H1 (cell line): Measurements from ENCODE around the gene KRT76. TPM values are rescaled to one million over a fixed set of nuclear protein-coding genes. Genes with fewer than 3 reads are reported as not detected.

Experiments used
- ATF3 ChIP-seq: IDR thresholded peaks from 2 replicates; pipeline ENCODE4 v1.6.1; 2011; ENCODE audit warnings: low read depth, mild to moderate bottlenecking, low read length; ENCODE audit not compliant: insufficient read depth
- CHD1 ChIP-seq: IDR thresholded peaks from 2 replicates; pipeline ENCODE4 v1.6.1; 2012; ENCODE audit warnings: low read depth, low read length, improper control_type of control experiment
- CTCF ChIP-seq, 3 experiments: IDR thresholded peaks; 1 replicate in 2 of 3; 2 replicates in 1 of 3; pipeline versions ENCODE4 v1.5.1 to v1.6.1; 2011; ENCODE audit warnings: low read length in 3 of 3, mild to moderate bottlenecking in 3 of 3, inconsistent platforms in 2 of 3, low read depth in 1 of 3, moderate library complexity in 1 of 3; ENCODE audit not compliant: insufficient read depth in 1 of 3; ENCODE audit errors: control extremely low read depth in 1 of 3
- EGR1 ChIP-seq: IDR thresholded peaks from 2 replicates; pipeline ENCODE4 v1.6.1; 2011; ENCODE audit warnings: low read depth, low read length, borderline replicate concordance
- KDM4A ChIP-seq: IDR thresholded peaks from one replicate; pipeline ENCODE4 v1.7.1; 2012; ENCODE audit warnings: low read depth, mild to moderate bottlenecking, moderate library complexity, low read length, inconsistent platforms; ENCODE audit not compliant: severe bottlenecking
- MAX ChIP-seq: IDR thresholded peaks from 2 replicates; pipeline ENCODE4 v1.6.1; 2012; ENCODE audit warnings: inconsistent platforms
- SIX5 ChIP-seq: IDR thresholded peaks from 2 replicates; pipeline ENCODE4 v1.6.1; 2011; ENCODE audit warnings: mild to moderate bottlenecking, low read depth, low read length
- TBP ChIP-seq: IDR thresholded peaks from 2 replicates; pipeline ENCODE4 v1.6.1; 2011; ENCODE audit warnings: low read depth, low read length, improper control_type of control experiment
- polyA plus RNA-seq, 7 experiments: library from polyadenylated mRNA; depleted of rRNA in 3 of 7; stranded (reverse) in 5 of 7; unstranded in 2 of 7; fragments of >200 nt in 5 of 7; fragments of 200-250 nt in 2 of 7; gene quantifications; 1 replicate in 5 of 7; 2 replicates in 1 of 7; 4 replicates in 1 of 7; pipeline versions ENCODE4 v1.2.1 to v1.2.3, GENCODE V29; 2011 to 2013; ENCODE audit warnings: missing spikeins in 2 of 7, mixed read lengths in 2 of 7
- total RNA-seq: library from RNA; stranded (reverse); fragmentation: NEBNext Ultra II Directional; extraction: Animal tissue kit (Norgen Biotek cat#: 25700); gene quantifications from 2 replicates; pipeline ENCODE4 v1.2.1, GENCODE V29; 2021

KRT76 gene
- total and polyA plus RNA-seq, 2 of the 8 experiments (the other 6 are each of a cell fraction or from before 2014, with no cell fraction given): not detected

- TF ChIP-seq CTCF (IDR thresholded peaks at IDR 0.05; ENCODE audit: control extremely low read depth in 1 of 3, insufficient read depth in 1 of 3, low read depth in 1 of 3, low read length in 3 of 3) (peak in 1 of 3 experiments; percentile 3; a peak in 1 of 4 replicates), CHD1 (no peak), EGR1 (no peak), ATF3 (no peak), SIX5 (no peak), KDM4A (no peak), TBP (no peak), MAX (no peak)
Measured at GRCh38 chr12:52790427-52791270, 13.5 kb upstream of the KRT76 start (continued).
